Mucosa of stomach (tissue), 1 donor: ENCODE results near the gene GDF9.

Source experiments
- H3K27me3 ChIP-seq: one replicate; pipeline ENCODE4 v1.7.0; 2013; ENCODE audit warnings: mild to moderate bottlenecking, low read length; ENCODE audit not compliant: control insufficient read depth, insufficient read depth
- H3K36me3 ChIP-seq: one replicate; pipeline ENCODE4 v1.7.0; 2013; ENCODE audit warnings: low read length; ENCODE audit not compliant: control insufficient read depth, insufficient read depth
- H3K4me1 ChIP-seq: one replicate; pipeline ENCODE4 v1.7.0; 2013; ENCODE audit warnings: mild to moderate bottlenecking, low read length; ENCODE audit not compliant: control insufficient read depth, insufficient read depth
- H3K4me3 ChIP-seq: one replicate; pipeline ENCODE4 v1.7.0; 2013; ENCODE audit warnings: low read length
- H3K9ac ChIP-seq: one replicate; pipeline ENCODE4 v1.7.0; 2013; ENCODE audit warnings: mild to moderate bottlenecking, low read length, moderate library complexity
- H3K9me3 ChIP-seq: one replicate; pipeline ENCODE4 v1.7.0; 2013; ENCODE audit warnings: mild to moderate bottlenecking, low read length, moderate library complexity; ENCODE audit not compliant: control insufficient read depth
- donor health status: Pancreatic carcinoma.

GDF9 gene

DNA sequence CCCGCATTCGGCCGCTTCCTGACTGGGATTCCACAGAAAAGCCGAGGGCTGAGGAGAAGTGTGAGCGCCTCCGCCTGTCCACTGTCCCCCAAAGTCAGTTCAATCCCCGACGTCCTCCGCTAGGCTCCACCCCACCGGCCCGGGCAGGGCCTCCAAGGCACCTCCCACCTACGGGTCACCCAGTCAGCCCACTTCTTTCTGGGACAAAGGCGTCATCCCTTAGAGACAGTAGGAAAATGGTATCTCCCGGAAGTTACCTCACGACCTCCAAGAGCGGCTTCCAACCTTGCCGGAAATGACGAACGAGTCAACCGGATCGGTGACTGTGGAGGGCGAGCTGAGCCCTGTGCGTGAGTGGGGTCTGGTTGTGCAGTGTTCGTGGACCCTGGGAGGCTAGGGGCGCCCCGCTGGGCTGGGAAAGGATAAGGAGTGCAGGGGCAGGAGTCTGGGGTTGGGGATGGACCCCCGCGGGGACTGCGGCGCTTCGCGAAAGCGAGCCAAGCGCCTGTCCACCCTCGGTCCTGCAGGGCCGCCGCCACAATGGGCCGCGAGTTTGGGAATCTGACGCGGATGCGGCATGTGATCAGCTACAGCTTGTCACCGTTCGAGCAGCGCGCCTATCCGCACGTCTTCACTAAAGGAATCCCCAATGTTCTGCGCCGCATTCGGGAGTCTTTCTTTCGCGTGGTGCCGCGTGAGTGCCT, at the start of gene GDF9, which contains the start of gene UQCRQ:
TSS of gene GDF9 (minus strand) at position 128 of the 704 bp plus-strand sequence. CDS start 1,936 bp downstream, outside the sequence.
TSS of gene UQCRQ (plus strand) at position 301 of the 704 bp plus-strand sequence. CDS start at position 541, 240 bp downstream.
- H3K4me3 ChIP-seq: peak within 1 kb of the TSS; percentile 92
- peak within 1 kb of the TSS; percentile 94 for H3K9ac ChIP-seq
- no peaks in the 10 kb centered on the region for H3K27me3 ChIP-seq
- H3K36me3 ChIP-seq: no peaks in the 10 kb centered on the region
- peaks cover 4% of the 10 kb centered on the region for H3K4me1 ChIP-seq
- no peaks in the 10 kb centered on the region for H3K9me3 ChIP-seq

DNA sequence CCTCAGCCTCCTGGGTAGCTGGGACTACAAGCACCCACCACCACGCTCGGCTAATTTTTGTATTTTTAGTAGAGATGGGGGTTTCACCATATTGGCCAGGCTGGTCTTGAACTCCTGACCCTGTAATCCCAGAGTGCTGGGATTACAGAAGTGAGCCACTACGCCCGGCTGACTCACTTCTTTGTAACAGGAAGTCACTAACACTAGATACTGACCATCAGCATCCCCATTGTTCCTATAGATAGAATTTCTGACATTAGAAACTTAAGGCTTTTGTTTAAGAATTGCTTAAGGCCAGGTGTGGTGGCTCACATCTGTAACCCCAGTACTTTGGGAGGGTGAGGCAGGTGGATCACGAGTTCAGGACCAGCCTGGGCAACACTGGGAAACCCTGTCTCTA, 49.4 kb upstream of the GDF9 start:
- Histone ChIP-seq H3K9me3 (no peaks in the 10 kb centered on the region), H3K4me3 (no peak overlapping the region), H3K27me3 (no peaks in the 10 kb centered on the region), H3K36me3 (no peaks in the 10 kb centered on the region), H3K9ac (no peak overlapping the region), H3K4me1 (no peaks in the 10 kb centered on the region)

GRCh38 chr5:132909702-132910101, 43.4 kb upstream of the GDF9 start:
- Histone ChIP-seq H3K9me3 (no peaks in the 10 kb centered on the region), H3K4me1 (no peaks in the 10 kb centered on the region), H3K9ac (no peak overlapping the region), H3K36me3 (no peaks in the 10 kb centered on the region), H3K4me3 (no peak overlapping the region), H3K27me3 (no peaks in the 10 kb centered on the region)

GRCh38 chr5:132907161-132907560, 40.9 kb upstream of the GDF9 start:
- Histone ChIP-seq H3K9ac (no peak overlapping the region), H3K4me1 (no peaks in the 10 kb centered on the region), H3K9me3 (no peaks in the 10 kb centered on the region), H3K4me3 (no peak overlapping the region), H3K27me3 (no peaks in the 10 kb centered on the region), H3K36me3 (no peaks in the 10 kb centered on the region)

DNA sequence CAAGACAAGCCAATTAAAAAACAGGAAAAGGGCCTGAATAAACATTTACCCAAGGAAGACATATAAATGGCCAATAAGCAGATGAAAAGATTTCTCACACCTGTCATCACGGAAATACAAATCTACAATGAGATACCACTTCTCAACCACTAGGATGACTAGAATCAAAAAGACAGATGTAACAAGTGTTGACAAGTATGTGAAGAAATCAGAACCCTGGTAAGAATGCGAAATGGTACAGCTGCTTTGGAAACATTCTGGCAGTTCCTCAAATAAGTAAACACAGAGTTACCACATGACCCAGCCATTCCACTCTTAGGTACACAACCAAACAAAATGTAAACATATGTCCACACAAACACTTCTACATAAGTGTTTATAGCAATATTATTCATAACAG, 39.7 kb upstream of the GDF9 start:
- no peaks in the 10 kb centered on the region for H3K27me3 ChIP-seq
- no peaks in the 10 kb centered on the region for H3K36me3 ChIP-seq
- H3K9me3 ChIP-seq: no peaks in the 10 kb centered on the region
- no peaks in the 10 kb centered on the region for H3K4me1 ChIP-seq
- H3K9ac ChIP-seq: no peak overlapping the region
- no peak overlapping the region for H3K4me3 ChIP-seq

- Histone ChIP-seq H3K27me3 (no peaks in the 10 kb centered on the region), H3K4me1 (no peaks in the 10 kb centered on the region), H3K4me3 (no peak overlapping the region), H3K9me3 (no peaks in the 10 kb centered on the region), H3K36me3 (no peaks in the 10 kb centered on the region), H3K9ac (no peak overlapping the region)
Measured at GRCh38 chr5:132901730-132902129, 35.5 kb upstream of the GDF9 start.

- no peaks in the 10 kb centered on the region for H3K27me3 ChIP-seq
- no peak overlapping the region for H3K4me3 ChIP-seq
- no peak overlapping the region for H3K9ac ChIP-seq
- H3K4me1 ChIP-seq: no peaks in the 10 kb centered on the region
- H3K9me3 ChIP-seq: no peaks in the 10 kb centered on the region
- H3K36me3 ChIP-seq: no peaks in the 10 kb centered on the region
Measured at GRCh38 chr5:132901036-132901435, 34.8 kb upstream of the GDF9 start.

GRCh38 chr5:132898094-132898493, 31.8 kb upstream of the GDF9 start:
- no peaks in the 10 kb centered on the region for H3K27me3 ChIP-seq
- H3K9me3 ChIP-seq: no peaks in the 10 kb centered on the region
- no peak overlapping the region for H3K4me3 ChIP-seq
- H3K4me1 ChIP-seq: no peaks in the 10 kb centered on the region
- no peak overlapping the region for H3K9ac ChIP-seq
- no peaks in the 10 kb centered on the region for H3K36me3 ChIP-seq

GRCh38 chr5:132896685-132897084, 30.4 kb upstream of the GDF9 start:
- Histone ChIP-seq H3K9ac (no peak overlapping the region), H3K4me3 (no peak overlapping the region), H3K36me3 (peaks cover 3% of the 10 kb centered on the region), H3K4me1 (no peaks in the 10 kb centered on the region), H3K9me3 (no peaks in the 10 kb centered on the region), H3K27me3 (no peaks in the 10 kb centered on the region)

GRCh38 chr5:132895719-132896305, 29.5 kb upstream of the GDF9 start:
- H3K27me3 ChIP-seq: no peaks in the 10 kb centered on the region
- no peaks in the 10 kb centered on the region for H3K4me1 ChIP-seq
- H3K36me3 ChIP-seq: peaks cover 3% of the 10 kb centered on the region
- H3K9me3 ChIP-seq: no peaks in the 10 kb centered on the region
- no peak overlapping the region for H3K9ac ChIP-seq
- no peak overlapping the region for H3K4me3 ChIP-seq

- H3K27me3 ChIP-seq: no peaks in the 10 kb centered on the region
- H3K4me1 ChIP-seq: no peaks in the 10 kb centered on the region
- H3K9me3 ChIP-seq: no peaks in the 10 kb centered on the region
- H3K9ac ChIP-seq: no peak overlapping the region
- peaks cover 3% of the 10 kb centered on the region for H3K36me3 ChIP-seq
- no peak overlapping the region for H3K4me3 ChIP-seq
Measured at GRCh38 chr5:132890817-132891216, 24.5 kb upstream of the GDF9 start.

DNA sequence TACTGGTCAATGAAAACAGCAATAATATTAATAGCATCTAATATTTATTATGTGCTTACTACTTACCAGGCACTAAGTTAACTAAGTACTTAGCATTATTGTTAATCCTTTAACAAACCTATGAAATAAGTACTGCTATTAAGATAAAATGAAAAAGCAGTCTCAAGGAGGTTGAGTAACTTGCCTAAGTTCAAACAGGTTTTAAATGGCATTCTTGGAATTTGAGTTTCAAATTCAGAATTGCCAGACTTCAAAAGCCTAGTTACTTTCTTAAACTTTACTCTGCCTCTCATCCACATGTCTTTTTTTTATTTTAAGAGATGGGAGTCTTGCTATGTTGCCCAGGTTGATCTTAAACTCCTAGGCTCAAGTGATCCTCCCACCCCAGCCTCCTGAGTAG, 23.2 kb upstream of the GDF9 start:
- no peaks in the 10 kb centered on the region for H3K4me1 ChIP-seq
- H3K9me3 ChIP-seq: no peaks in the 10 kb centered on the region
- H3K36me3 ChIP-seq: peaks cover 3% of the 10 kb centered on the region
- H3K27me3 ChIP-seq: no peaks in the 10 kb centered on the region
- no peak overlapping the region for H3K9ac ChIP-seq
- H3K4me3 ChIP-seq: no peak overlapping the region
